Progenitor cell of endocrine pancreas (in vitro differentiated cells): ENCODE measurements around the gene TMEM187. TPM values are rescaled to one million over a fixed set of nuclear protein-coding genes. Genes with fewer than 3 reads are reported as not detected.

Source experiments
- DNase-seq: peaks from one replicate; pipeline ENCODE4 v3.0.0; 2021; ENCODE audit warnings: low spot score; ENCODE audit not compliant: unreplicated experiment
- H3K27ac Mint-ChIP-seq: 2 replicates; pipeline ENCODE4 v1.8.0; 2021; ENCODE audit warnings: mild to moderate bottlenecking, moderate library complexity, mixed read lengths
- H3K27me3 Mint-ChIP-seq: 2 replicates; pipeline ENCODE4 v1.8.0; 2021; ENCODE audit warnings: mixed read lengths
- H3K36me3 Mint-ChIP-seq: 2 replicates; pipeline ENCODE4 v1.8.0; 2022; ENCODE audit warnings: mixed read lengths; ENCODE audit not compliant: insufficient read depth
- H3K4me1 Mint-ChIP-seq: 2 replicates; pipeline ENCODE4 v1.8.0; 2021; ENCODE audit warnings: low read depth, mixed read lengths
- H3K4me3 Mint-ChIP-seq: 2 replicates; pipeline ENCODE4 v1.8.0; 2021; ENCODE audit warnings: low read depth, mild to moderate bottlenecking, moderate library complexity, mixed read lengths
- H3K9me3 Mint-ChIP-seq: 2 replicates; pipeline ENCODE4 v1.8.0; 2021; ENCODE audit warnings: low read depth, mixed read lengths
- total RNA-seq: library from RNA; stranded (reverse); gene quantifications from 2 replicates; pipeline ENCODE4 v1.2.1, GENCODE V29; 2021
- TF ChIP-seq, protein P1 (sequence below): fragments of 200-600 bp; sonication (generic); IDR thresholded peaks from one replicate; pipeline ENCODE4 v1.5.0; 2021; ENCODE audit warnings: antibody characterized with exemption, mild to moderate bottlenecking; ENCODE audit not compliant: unreplicated experiment

The TMEM187 gene
- total RNA-seq, 1 donor from 2014 or later: 11.7 TPM

DNA sequence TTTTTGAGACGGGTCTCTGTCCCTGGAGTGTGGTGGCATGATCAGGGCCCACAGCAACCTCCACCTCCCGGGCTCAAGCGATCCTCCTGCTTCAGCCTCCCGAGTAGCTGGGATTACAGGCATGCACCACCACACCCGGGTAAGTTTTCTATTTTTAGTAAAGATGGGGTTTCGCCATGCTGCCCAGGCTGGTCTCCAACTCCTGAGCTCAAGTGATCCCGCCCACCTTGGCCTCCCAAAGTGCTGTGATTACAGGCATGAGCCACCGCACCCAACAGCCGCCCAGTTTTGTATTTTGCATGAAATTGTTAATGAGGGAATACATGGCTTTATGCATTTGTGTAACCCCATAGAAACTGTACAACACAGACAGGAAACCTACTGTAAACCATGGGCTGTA is 43.7 kb upstream of the TMEM187 start:
- Mint-ChIP-seq H3K36me3 (peaks cover 4% of the 10 kb centered on the region), H3K27me3 (no peaks in the 10 kb centered on the region), H3K27ac (peak overlapping the region; percentile 49), H3K4me1 (peaks cover 7% of the 10 kb centered on the region), H3K4me3 (no peak overlapping the region), H3K9me3 (peaks cover 6% of the 10 kb centered on the region)
- TF ChIP-seq, protein P1, sequence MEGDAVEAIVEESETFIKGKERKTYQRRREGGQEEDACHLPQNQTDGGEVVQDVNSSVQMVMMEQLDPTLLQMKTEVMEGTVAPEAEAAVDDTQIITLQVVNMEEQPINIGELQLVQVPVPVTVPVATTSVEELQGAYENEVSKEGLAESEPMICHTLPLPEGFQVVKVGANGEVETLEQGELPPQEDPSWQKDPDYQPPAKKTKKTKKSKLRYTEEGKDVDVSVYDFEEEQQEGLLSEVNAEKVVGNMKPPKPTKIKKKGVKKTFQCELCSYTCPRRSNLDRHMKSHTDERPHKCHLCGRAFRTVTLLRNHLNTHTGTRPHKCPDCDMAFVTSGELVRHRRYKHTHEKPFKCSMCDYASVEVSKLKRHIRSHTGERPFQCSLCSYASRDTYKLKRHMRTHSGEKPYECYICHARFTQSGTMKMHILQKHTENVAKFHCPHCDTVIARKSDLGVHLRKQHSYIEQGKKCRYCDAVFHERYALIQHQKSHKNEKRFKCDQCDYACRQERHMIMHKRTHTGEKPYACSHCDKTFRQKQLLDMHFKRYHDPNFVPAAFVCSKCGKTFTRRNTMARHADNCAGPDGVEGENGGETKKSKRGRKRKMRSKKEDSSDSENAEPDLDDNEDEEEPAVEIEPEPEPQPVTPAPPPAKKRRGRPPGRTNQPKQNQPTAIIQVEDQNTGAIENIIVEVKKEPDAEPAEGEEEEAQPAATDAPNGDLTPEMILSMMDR: no peak
- DNase-seq: no peak

GRCh38 chrX:153929576-153929975 is 43.0 kb upstream of the TMEM187 start:
- H3K27ac Mint-ChIP-seq: no peak overlapping the region
- peaks cover 11% of the 10 kb centered on the region for H3K4me1 Mint-ChIP-seq
- H3K36me3 Mint-ChIP-seq: peaks cover 4% of the 10 kb centered on the region
- no peak overlapping the region for H3K4me3 Mint-ChIP-seq
- H3K27me3 Mint-ChIP-seq: no peaks in the 10 kb centered on the region
- TF ChIP-seq, protein P1: no peak
- no peak for DNase-seq
- H3K9me3 Mint-ChIP-seq: peaks cover 6% of the 10 kb centered on the region

GRCh38 chrX:153930011-153930910 is 42.3 kb upstream of the TMEM187 start:
- peaks cover 6% of the 10 kb centered on the region for H3K9me3 Mint-ChIP-seq
- H3K27ac Mint-ChIP-seq: no peak overlapping the region
- H3K36me3 Mint-ChIP-seq: peaks cover 4% of the 10 kb centered on the region
- TF ChIP-seq, protein P1: no peak
- no peak overlapping the region for H3K4me3 Mint-ChIP-seq
- H3K4me1 Mint-ChIP-seq: peaks cover 11% of the 10 kb centered on the region
- DNase-seq: no peak
- H3K27me3 Mint-ChIP-seq: no peaks in the 10 kb centered on the region

- H3K36me3 Mint-ChIP-seq: peaks cover 4% of the 10 kb centered on the region
- no peaks in the 10 kb centered on the region for H3K27me3 Mint-ChIP-seq
- H3K27ac Mint-ChIP-seq: no peak overlapping the region
- H3K4me1 Mint-ChIP-seq: peaks cover 9% of the 10 kb centered on the region
- H3K9me3 Mint-ChIP-seq: peaks cover 6% of the 10 kb centered on the region
- no peak for DNase-seq
- TF ChIP-seq, protein P1: no peak
- H3K4me3 Mint-ChIP-seq: no peak overlapping the region
Observed at GRCh38 chrX:153931151-153931550, 41.4 kb upstream of the TMEM187 start.

DNA sequence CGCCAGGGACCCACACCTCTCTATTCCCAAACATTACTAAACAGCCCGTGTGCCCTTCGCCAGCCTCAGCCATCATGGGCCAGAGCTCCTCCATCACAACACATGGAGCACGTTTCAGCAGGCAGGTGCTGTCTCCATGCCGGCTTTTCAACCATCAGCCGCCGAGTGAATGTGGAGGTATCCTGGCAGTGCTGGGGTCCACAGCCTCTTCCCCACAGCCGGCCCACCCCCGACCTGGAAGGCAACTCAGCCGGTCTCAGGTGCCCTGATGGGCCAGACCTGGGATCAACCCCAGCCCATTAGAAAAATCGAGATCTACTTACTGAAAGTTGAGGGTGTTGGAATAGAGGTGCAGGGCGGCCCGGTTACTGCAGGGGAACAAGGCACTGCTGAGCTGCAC is 40.8 kb upstream of the TMEM187 start:
- no peak for DNase-seq
- peaks cover 10% of the 10 kb centered on the region for H3K9me3 Mint-ChIP-seq
- no peak overlapping the region for H3K27ac Mint-ChIP-seq
- peaks cover 4% of the 10 kb centered on the region for H3K36me3 Mint-ChIP-seq
- TF ChIP-seq, protein P1: no peak
- H3K4me1 Mint-ChIP-seq: peaks cover 9% of the 10 kb centered on the region
- H3K4me3 Mint-ChIP-seq: no peak overlapping the region
- no peaks in the 10 kb centered on the region for H3K27me3 Mint-ChIP-seq
